Measurements from ENCODE around the gene SLC7A4. TPM values are rescaled to one million over a fixed set of nuclear protein-coding genes. Genes with fewer than 3 reads are reported as not detected.
A peak's percentile ranks its signal among the peaks of the same experiment; 100 is the strongest.

SLC7A4 gene
- total RNA-seq, 4 donors from 2014 or later, result 2.2 to 13.0 (median 5.8) TPM

DNA sequence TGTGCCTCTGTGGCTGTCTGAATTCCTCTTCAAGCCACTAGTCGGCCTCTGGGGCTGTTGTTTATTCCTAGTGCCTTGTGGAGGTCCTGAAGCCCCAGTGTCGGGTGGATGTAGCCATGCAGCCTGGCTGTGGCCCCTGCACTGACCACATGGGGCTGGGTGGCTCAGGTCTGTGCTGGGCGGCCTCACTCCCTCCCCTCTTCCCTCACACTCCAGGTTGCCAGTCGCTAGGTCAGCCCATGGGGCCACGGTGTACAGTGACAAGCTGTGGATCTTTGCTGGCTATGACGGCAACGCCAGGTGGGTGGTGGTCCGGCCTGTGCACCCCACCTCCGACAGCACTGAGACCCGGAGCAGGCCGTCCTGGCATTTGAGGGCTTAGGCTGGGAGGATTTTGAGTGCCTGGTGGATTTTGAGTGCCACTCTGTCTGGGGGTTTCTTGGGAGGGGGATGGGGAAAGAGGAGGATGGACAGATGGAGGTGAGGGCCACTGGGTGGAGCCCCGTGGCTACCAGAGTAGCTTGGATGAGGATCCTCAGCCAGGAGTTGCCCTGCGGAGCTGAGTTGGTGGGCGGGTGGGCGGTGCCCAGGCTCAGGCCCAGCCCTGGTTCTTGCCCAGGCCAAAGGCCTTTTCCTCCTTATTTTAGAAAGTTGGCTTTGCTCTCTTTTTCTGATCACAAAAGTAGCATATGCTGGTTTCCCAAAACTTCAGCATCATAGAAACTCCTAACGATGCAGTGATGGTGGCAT lies 43.6 kb downstream of the SLC7A4 start:
- no peak for DNase-seq (ENCODE audit: low spot score)
- TF ChIP-seq, protein P1, sequence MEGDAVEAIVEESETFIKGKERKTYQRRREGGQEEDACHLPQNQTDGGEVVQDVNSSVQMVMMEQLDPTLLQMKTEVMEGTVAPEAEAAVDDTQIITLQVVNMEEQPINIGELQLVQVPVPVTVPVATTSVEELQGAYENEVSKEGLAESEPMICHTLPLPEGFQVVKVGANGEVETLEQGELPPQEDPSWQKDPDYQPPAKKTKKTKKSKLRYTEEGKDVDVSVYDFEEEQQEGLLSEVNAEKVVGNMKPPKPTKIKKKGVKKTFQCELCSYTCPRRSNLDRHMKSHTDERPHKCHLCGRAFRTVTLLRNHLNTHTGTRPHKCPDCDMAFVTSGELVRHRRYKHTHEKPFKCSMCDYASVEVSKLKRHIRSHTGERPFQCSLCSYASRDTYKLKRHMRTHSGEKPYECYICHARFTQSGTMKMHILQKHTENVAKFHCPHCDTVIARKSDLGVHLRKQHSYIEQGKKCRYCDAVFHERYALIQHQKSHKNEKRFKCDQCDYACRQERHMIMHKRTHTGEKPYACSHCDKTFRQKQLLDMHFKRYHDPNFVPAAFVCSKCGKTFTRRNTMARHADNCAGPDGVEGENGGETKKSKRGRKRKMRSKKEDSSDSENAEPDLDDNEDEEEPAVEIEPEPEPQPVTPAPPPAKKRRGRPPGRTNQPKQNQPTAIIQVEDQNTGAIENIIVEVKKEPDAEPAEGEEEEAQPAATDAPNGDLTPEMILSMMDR (IDR thresholded peaks at IDR 0.05), result no peak
- ATAC-seq (ENCODE audit: low FRiP score), result no peak

DNA sequence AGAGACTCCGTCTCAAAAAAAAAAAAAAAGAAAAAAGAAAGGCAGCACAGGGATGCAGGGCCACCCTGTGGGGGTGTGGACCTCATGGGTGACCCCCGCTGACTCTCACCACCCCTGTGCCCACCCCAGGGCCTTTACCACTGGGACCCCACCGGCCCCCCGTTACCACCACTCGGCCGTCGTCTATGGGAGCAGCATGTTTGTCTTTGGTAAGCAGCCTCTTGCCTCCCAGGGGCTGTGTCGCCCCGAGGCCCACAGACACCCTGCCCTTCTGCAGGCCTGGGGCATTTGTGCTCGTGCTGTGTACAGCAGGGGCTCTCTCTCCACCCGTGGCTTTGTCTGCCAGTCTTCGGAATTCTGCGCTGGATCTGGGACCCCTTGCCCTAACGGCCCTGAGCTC lies 45.0 kb downstream of the SLC7A4 start:
- TF ChIP-seq, protein P1 (IDR thresholded peaks at IDR 0.05), result no peak
- ATAC-seq (ENCODE audit: low FRiP score) (no peak), DNase-seq (ENCODE audit: low spot score) (no peak)

DNA sequence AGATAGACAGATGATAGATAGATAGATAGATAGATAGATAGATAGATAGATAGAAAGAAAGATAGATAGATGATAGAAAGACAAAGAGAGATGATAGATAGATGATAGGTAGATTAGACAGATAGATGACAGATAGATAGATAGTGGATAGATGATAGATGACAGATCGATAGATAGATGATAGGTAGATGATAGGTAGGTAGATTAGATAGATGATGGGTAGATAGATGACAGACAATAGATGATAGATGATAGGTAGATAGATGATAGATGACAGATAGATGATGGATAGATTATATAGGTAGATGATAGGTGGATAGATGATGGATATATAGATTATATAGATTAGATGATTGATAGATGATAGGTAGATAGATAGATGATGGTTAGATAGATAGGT lies 46.0 kb downstream of the SLC7A4 start:
- TF ChIP-seq, protein P1 (IDR thresholded peaks at IDR 0.05), result no peak

DNA sequence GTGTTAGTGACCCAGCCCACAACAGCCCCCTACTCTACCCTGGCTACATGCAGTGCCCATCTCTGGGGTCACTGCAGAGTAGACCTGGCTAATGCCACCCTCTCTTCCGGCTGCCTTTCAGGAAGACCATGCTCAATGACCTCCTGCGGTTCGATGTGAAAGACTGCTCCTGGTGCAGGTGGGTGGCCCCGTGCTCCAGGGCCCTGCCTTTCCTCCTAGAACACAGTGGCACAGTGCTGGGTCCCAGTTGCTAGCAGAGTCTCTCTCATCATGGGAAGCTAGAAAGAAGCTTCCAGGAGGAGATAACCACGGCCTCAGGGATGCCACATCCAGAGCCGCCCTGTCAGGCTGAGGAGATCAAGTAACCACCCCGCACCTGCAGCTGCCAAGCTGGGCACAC lies 46.6 kb downstream of the SLC7A4 start:
- ATAC-seq (ENCODE audit: low FRiP score) (no peak), DNase-seq (ENCODE audit: low spot score) (no peak)
- TF ChIP-seq, protein P1 (IDR thresholded peaks at IDR 0.05), result no peak

More for the DNA sequence above, 46.0 kb downstream of the SLC7A4 start:
- ATAC-seq (ENCODE audit: low FRiP score) (no peak), DNase-seq (ENCODE audit: low spot score) (no peak)

DNA sequence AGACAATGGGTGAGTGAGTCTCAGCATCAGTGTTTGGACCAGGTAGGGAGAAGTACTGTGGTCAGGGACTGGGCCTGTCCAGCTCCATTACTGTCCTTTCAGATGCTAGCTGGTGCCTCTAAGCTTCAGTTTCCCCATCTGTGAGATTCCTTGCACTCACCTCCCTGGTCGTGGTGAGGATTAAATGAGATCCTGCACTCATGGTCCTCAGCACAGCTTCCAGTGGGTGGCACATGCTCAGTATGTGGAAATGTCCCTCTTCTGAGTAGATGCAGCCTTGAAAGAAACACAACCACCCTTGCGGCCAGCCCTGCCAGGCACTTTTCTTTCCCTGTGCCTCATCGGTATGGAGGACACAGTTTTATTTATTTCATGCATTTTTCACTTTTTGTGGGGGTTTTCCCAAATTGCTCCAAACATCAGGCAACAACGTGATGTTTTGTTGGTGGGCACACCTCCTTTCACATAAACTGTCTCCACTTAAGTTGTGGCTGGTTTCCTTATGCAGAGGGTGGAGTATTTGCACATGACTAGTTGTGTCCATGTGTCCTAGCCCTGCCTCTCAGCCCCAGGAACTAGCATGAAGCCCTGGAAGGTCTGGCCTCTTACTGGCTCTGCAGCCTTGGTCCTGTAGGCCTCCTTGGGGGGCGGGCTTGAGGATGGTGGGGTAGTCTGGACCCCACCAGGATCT lies 49.1 kb downstream of the SLC7A4 start:
- TF ChIP-seq, protein P1 (IDR thresholded peaks at IDR 0.05), result no peak
- ATAC-seq (ENCODE audit: low FRiP score) (no peak), DNase-seq (ENCODE audit: low spot score) (no peak)

DNA sequence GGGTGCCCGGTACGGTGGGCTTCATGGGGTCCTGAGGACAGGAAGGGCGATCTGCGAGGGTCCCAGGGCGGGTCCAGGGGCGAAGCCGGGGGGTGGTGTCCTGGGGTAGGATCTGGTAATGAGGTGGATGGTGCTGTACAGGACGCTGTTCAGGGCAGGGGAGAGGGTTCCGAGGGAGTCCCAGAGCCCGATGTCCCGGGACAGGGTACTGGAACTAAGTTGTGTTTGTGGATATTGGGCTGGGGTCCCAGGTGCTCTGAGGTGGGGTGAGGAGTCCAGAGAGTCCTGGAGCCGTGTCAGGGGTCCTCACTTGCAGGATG lies 49.8 kb downstream of the SLC7A4 start:
- TF ChIP-seq, protein P1 (IDR thresholded peaks at IDR 0.05), result no peak
- ATAC-seq (ENCODE audit: low FRiP score), result peak; percentile 3
- DNase-seq (ENCODE audit: low spot score), result no peak

Data from omental fat pad (tissue), 4 donors.